Measurements from ENCODE around the gene C5orf52.
"Not testable (repeated sequence)": the region's sequence is repeated elsewhere in the genome, so short reads cannot be mapped to it uniquely, and the experiment has no call there.

Gene C5orf52

GRCh38 chr5:157670662-157671591 lies at the start of gene C5orf52:
Gene C5orf52, plus strand, starts transcription at chr5:157671533. Its CDS starts 82 bp downstream, at chr5:157671615.
- no peak for DNase-seq

DNA sequence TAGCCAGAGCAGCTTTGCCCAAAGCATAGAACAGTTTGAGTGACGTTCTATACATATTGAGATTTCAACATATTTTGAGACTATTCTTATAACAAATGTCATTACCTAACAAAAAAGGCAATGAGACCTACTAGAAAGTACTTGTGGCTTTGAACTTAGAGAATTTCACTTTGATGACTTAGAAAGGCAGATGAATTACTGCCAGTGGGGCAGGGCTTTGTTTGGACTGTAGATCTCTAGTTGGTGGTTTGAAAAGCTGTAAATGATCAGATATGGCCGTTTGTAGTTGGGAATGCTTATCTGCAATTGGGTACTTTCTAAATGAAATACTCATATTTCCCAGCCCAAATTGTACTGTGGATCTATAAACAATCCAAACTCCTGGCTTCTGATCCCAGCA lies 47.2 kb upstream of the C5orf52 start:
- DNase-seq, result no peak

- no peak for DNase-seq
These were observed 44.5 kb upstream of the C5orf52 start for GRCh38 chr5:157626831-157627230.

GRCh38 chr5:157630341-157630740 lies 41.0 kb upstream of the C5orf52 start:
- no peak for DNase-seq

GRCh38 chr5:157640406-157641066 lies 30.8 kb upstream of the C5orf52 start:
- no peak for DNase-seq

GRCh38 chr5:157648275-157648990 lies 22.9 kb upstream of the C5orf52 start:
- no peak for DNase-seq

DNA sequence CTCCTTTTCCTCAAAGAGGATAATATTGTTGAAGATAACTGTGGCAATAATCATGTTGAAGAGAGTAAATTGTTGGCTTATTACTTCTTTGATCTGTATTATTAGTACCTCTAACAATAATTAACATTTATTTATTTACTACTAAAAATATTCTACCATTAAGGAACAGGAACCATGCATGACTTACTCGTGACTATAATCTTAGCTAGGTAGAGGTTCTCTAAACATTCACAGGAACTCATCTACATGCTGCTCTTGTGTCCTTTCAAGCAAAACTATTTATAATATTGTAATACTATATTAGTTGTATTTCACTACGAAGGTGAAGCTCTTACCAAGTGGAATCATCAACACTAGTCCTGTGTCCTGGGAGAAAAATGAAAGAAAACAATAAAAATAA lies 22.2 kb upstream of the C5orf52 start:
- DNase-seq, result no peak

DNA sequence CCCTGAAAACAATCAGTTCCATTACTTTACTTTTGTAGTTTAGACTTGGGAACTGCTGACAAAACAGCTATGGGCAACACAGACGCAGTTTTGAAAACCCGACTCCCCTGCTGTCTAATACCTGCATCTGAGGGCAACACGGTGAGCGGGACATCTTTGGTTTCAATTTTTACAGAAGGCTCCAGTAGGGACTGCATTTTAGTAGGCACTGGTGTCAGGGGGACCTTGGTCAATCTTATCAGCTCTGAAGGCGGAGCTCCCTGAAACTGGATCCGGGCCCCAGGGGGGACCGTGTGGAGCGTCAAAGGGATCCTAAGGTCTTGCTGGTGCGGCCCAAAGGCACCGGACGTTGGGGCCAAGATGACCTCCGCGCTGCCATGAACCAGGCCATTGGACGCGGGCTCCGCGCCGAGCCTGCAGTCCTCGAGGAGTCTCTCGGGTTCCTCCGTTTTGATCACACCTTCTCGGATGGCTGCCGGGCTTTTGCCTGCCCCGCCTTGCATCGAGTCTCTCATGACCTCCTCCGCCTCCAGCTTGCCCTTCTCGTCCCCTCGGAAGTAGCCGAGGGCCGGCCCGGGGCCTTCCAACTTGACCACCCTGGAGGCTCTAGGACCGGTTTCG lies 20.2 kb upstream of the C5orf52 start:
- DNase-seq, result no peak

DNA sequence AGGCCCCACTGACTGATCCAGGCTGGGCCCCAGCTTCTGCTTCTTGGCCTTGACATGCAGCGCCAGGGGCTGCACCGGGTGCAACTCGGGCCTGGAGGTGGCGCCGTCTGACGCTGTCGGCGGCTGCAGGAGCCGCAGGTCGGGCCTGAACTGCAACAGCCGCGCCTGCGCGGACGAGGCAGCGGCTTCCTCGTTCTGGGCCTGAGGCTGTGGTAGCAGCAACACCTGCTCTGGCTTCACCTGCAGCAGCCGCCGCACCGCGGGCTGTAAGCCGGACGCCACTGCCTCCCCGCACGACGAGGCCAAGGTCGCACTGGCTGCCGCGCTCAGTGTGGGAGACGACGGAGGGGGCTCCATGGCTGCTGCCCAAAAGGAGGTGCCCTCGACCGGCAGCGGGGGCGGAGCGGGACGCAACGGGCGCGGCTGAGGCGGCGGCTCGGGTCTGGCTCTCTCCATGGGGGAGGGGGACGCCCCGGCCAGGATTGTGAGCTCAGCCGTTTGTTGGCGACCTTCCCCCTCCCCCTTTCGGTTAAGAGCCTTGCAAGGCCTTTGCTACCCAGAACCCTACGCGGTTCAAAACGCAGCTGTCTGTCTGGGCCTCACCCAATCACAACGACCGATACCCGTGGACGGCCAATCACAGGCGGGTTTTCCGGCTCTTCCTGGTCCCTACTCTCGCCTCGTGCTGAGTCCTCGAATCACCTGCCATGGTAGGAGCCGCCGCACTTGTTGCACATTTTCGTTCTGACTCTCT lies 19.5 kb upstream of the C5orf52 start:
- no peak for DNase-seq

DNA sequence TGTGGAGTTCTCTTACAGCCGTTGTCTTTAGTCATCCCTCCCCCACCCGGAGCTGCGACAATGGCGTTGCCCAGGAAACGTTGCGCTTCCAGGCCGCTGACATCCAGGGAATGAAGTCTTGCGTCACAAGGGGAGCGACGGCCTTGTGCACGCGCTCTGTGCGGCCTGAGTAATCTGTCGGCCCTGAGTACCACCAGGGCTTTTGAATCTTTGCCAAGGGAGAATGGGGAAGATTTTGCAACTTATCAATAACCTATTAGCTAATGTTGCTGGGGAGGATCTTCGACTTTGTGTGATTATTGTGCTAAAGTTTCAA lies 19.0 kb upstream of the C5orf52 start, which contains the start of gene SOX30:
Gene SOX30 (minus strand): TSS at position 62 of the 316 bp plus-strand sequence. CDS start 360 bp downstream, outside the sequence.
- no peak for DNase-seq

DNA sequence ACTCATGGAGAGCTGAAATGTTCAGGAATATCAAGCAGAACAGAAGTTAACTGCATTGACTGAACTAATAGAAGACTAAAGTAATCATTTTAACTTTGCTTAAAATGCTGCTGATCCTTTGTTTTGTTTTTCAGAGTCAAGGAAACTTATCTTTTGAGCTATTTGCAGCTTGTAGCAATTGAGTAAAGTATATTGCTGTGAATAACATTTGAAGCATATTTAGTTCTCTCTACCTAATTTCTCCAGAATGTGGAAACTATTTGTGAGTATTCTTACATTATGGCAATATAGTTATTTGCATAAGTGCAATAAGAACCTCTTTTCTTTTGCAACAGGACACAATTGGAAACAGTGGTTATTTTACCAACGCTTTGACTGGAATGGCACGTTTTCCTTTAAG lies 13.8 kb upstream of the C5orf52 start:
- DNase-seq, result no peak

DNA sequence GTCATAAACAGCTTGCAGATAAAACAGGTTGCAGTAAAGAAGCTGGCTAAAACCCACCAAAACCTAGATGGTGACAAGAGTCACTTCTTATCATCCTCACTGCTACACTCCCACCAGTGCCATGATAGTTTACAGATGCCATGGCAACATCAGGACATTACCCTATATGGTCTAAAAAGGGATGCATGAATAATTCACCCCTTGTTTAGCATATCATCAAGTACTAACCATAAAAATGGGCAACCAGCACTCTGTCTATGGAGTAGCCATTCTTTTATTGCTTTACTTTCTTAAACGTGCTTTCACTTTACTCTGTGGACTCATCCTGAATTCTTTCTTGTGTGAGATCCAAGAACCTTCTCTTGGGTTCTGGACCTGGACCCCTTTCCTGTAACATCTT lies 12.4 kb upstream of the C5orf52 start:
- DNase-seq, result no peak

DNA sequence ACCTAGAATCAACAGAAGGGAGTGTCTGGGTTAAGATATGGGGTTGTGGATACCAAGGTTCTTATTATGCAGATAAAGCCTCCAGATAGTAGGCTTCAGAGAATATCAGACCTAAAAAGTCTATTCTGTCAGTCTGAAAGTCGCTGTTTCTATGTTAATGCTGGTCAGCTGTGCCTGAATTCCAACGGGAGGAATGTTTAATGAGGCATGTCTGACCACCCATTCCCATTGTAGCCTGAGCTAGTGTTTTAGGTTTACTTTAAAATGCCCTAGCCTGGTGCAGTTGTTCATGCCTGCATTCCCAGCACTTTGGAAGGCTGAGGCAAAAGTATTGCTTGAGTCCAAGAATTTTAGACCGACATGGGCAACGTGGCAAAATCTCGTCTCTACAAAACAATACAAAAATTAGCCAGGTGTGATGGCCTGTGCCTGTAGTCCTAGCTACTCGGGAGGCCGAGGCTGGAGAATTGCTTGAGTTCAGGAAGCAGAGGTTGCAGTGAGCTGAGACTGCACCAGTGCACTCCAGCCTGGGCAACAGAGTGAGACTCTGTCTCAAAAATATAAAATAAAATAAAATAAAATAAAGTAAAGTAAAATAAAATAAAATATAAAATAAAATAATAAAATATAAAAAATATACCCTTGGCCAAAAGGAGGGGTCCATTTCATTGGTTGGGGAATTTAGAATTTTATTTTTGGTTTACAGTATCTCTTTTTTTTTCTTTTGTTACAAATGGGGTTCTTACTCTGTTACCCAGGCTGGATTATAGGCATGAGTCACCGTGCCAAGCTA lies 11.3 kb upstream of the C5orf52 start:
- DNase-seq, result no peak

DNA sequence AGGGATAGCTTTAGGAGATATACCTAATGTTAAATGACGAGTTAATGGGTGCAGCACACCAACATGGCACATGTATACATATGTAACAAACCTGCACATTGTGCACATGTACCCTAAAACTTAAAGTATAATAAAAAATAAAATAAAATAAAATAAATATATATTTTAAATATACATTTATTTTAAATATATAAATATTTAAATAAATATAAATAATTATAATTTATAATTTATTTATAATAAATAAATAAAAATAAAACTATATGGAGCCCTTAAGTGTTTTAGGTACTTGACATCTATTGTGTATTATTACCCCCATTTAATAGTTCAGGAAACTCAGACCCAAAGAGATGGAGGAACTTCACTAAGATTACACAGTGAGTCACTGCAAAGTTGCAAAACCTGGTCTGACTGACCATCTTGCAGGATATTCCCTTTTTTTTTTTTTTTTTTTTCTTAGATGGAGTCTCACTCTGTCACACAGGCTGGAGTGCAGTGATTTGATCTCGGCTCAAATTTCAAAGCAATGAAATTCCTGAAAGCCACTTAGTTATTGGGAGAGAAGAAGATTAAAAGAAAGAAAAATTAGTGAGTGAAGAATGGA lies 5.8 kb upstream of the C5orf52 start:
- no peak for DNase-seq

DNA sequence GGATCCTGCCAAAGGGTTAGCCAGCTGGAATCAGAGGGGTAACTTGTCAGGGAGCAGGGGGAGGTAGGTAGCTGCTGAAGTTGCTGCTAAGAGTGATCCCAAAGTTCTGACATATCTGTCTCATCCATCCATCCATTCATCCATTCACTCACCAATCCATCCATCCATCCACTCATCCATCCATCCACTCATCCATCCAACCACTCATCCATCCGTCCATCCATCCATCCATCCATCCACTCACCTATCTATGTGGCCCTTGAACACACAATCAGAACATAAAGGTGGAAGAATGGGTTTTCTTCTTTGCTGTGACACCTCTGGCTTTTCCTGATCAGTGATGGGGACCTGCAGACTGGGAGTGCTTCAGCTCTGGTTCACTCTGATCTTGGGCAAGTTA lies 3.0 kb upstream of the C5orf52 start:
- no peak for DNase-seq

GRCh38 chr5:157669701-157670097 lies 1.6 kb upstream of the C5orf52 start:
- DNase-seq, result no peak

DNA sequence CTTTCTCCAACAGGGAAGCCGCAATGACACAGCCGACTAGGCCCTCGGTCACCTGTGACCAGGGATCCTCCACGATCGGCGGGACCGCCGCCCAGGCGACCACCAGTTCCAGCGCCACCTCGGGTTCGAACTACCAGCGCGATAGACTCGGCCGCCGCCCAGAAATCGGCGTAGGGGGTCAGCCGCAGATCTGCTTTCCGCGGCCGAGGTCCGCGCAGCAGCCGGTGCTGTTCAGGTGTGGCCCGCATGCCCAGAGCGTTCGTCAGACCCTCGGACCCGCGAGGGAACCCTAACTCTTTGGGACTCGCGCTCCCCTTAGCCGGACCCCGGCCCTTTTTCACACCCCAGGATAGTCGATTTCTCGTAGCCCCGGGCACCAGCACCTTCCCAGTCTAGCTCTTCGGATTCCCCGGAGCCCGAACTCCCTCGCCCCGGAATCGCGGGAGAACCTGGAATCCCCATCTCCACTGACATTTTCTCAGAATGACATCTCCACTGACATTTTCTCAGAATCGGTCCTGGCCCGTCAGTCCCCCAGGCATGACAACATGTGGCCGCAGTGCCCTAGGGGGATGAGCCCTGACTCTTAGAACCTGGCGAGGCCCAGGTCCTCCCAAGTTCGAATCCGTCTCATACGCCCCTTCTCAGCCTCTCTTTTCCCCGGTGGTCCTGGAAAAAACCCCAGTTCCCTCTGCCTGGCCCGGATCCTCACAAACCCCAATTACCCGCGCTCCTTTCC lies 428 bp downstream of the C5orf52 start:
- no peak for DNase-seq

DNA sequence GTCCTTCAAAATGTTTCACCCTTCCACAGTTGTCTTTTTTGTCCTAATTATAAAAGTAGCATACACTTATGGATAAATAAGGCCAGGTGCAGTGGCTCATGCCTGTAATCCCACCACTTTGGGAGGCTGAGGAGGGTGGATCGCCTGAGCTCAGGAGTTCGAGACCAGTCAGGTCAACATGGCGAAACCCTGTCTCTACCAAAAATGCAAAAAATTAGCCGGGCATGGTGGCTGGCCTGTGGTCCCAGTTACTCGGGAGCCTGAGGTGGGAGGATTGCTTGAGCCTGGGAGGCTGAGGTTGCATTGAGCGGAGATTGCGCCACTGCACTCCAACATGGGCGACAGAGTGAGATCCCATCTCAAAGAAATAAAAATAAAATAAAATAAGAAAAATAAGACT lies 1.6 kb downstream of the C5orf52 start:
- no peak for DNase-seq

DNA sequence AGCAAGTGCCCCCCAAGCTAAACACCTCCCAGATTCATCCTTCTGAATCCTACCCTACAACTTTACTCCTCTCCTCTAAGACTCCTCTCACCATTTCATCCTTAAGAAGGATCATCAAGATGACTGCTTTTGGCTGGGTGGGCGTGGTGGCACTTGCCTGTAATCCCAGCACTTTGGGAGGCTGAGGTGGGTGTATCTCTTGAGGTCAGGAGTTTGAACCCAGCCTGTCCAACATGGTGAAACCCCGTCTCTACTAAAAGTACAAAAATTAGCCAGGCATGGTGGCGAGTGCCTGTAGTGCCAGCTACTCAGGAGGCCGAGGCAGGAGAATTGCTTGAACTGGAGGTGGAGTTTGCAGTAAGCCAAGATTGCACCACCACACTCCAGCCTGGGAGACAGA lies 3.0 kb downstream of the C5orf52 start:
- not testable (repeated sequence) for DNase-seq

DNA sequence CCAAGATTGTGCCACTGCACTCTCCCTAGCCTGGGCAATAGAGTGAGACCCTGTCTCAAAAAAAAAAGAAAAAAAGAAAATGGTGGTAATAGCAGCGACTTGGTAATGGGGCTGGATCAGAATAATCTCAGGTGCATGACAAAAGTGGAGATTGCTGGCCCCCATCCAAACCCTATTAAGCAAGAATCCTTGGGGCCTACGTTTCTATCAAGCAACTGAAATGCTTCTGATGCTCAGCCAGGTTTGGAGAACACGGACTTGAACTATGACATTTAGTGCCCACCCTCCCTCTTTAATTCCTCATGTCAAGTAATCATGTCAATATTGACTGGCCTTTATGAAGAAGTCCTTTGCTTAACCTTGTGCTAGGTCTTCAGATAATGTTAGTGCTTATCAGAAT lies 6.6 kb downstream of the C5orf52 start:
- DNase-seq, result no peak
